Type B pancreatic cell (in vitro differentiated cells): ENCODE results near the gene LRCH3. TPM values are rescaled to one million over a fixed set of nuclear protein-coding genes. Genes with fewer than 3 reads are reported as not detected.
A peak's percentile ranks its signal among the peaks of the same experiment; 100 is the strongest.

Source experiments
- DNase-seq: peaks from one replicate; pipeline ENCODE4 v3.0.0; 2021; ENCODE audit warnings: mixed read lengths; ENCODE audit not compliant: unreplicated experiment; ENCODE audit errors: extremely low spot score
- H3K27ac Mint-ChIP-seq: 2 replicates; pipeline ENCODE4 v1.8.0; 2021; ENCODE audit warnings: mild to moderate bottlenecking, mixed read lengths
- H3K27me3 Mint-ChIP-seq: 2 replicates; pipeline ENCODE4 v1.8.0; 2021; ENCODE audit warnings: mixed read lengths
- H3K36me3 Mint-ChIP-seq: 2 replicates; pipeline ENCODE4 v1.8.0; 2021; ENCODE audit warnings: mixed read lengths
- H3K4me1 Mint-ChIP-seq: one replicate; pipeline ENCODE4 v1.8.0; 2021; ENCODE audit warnings: mixed read lengths; ENCODE audit not compliant: unreplicated experiment
- H3K4me3 Mint-ChIP-seq: 2 replicates; pipeline ENCODE4 v1.8.0; 2021; ENCODE audit warnings: mild to moderate bottlenecking, mixed read lengths
- H3K9me3 Mint-ChIP-seq: 2 replicates; pipeline ENCODE4 v1.8.0; 2021; ENCODE audit warnings: mixed read lengths
- total RNA-seq: library from RNA; stranded (reverse); gene quantifications from 2 replicates; pipeline ENCODE4 v1.2.1, GENCODE V29; 2021; ENCODE audit warnings: low replicate concordance
- TF ChIP-seq, protein P1 (sequence below): fragments of 200-600 bp; sonication (generic); conservative IDR thresholded peaks from 2 replicates; pipeline ENCODE4 v1.5.0; 2021; ENCODE audit warnings: antibody characterized with exemption, mild to moderate bottlenecking

Gene LRCH3
- total RNA-seq, 1 donor from 2014 or later, result 58.7 TPM

- Mint-ChIP-seq H3K27ac (peak overlapping the region; percentile 74), H3K9me3 (no peaks in the 10 kb centered on the region), H3K36me3 (no peaks in the 10 kb centered on the region), H3K27me3 (no peaks in the 10 kb centered on the region), H3K4me1 (peaks cover 20% of the 10 kb centered on the region), H3K4me3 (peak overlapping the region; percentile 81)
- no peak for DNase-seq
- TF ChIP-seq, protein P1, sequence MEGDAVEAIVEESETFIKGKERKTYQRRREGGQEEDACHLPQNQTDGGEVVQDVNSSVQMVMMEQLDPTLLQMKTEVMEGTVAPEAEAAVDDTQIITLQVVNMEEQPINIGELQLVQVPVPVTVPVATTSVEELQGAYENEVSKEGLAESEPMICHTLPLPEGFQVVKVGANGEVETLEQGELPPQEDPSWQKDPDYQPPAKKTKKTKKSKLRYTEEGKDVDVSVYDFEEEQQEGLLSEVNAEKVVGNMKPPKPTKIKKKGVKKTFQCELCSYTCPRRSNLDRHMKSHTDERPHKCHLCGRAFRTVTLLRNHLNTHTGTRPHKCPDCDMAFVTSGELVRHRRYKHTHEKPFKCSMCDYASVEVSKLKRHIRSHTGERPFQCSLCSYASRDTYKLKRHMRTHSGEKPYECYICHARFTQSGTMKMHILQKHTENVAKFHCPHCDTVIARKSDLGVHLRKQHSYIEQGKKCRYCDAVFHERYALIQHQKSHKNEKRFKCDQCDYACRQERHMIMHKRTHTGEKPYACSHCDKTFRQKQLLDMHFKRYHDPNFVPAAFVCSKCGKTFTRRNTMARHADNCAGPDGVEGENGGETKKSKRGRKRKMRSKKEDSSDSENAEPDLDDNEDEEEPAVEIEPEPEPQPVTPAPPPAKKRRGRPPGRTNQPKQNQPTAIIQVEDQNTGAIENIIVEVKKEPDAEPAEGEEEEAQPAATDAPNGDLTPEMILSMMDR, result no peak
Observed at GRCh38 chr3:197793247-197793646, 2.2 kb downstream of the LRCH3 start.

DNA sequence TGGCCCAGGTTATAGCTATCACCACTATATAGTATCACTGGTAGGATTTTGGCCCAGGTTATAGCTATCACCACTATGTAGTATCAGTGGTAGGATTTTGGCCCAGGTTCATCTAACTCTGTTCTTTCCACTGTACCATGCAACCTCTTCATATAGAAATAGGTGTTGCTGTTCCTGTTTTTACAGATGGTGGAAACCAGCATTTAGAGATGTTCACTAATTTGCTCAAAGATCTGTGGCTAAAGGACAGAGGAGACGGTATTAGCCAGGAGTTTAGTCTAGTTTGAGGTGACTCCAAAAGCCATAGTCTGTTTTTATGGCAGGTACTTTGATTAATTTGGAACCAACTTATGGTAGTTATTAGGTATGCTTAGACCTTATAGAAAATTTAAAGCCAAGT lies 3.1 kb downstream of the LRCH3 start:
- TF ChIP-seq, protein P1, result no peak
- DNase-seq, result no peak
- Mint-ChIP-seq H3K27me3 (no peaks in the 10 kb centered on the region), H3K36me3 (no peaks in the 10 kb centered on the region), H3K9me3 (no peaks in the 10 kb centered on the region), H3K4me3 (peak overlapping the region; percentile 46), H3K4me1 (peaks cover 25% of the 10 kb centered on the region), H3K27ac (no peak overlapping the region)

- DNase-seq, result no peak
- H3K36me3 Mint-ChIP-seq, result peaks cover 1% of the 10 kb centered on the region
- H3K27me3 Mint-ChIP-seq, result no peaks in the 10 kb centered on the region
- no peak overlapping the region for H3K27ac Mint-ChIP-seq
- H3K4me1 Mint-ChIP-seq, result peaks cover 27% of the 10 kb centered on the region
- no peak overlapping the region for H3K4me3 Mint-ChIP-seq
- no peaks in the 10 kb centered on the region for H3K9me3 Mint-ChIP-seq
- TF ChIP-seq, protein P1, result no peak
Observed at GRCh38 chr3:197795200-197795599, 4.1 kb downstream of the LRCH3 start.

DNA sequence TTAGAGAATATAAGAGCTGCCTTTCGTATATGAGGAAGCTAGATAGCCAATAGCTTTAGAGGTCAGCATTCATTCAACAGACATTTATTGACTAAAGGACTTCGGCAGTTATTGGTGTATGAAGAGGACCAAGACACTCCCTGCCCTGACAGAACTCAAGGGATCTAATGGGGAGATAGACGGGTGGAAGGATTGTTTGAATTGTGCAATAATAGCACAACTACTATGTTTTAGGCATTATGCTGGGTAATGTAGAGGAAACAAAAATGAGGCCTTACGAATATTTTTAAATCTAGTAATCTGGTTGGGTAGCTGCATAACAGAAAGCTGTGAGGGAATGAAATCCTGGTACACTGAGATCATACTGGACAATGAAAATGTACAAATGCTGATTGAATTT lies 5.0 kb downstream of the LRCH3 start:
- peaks cover 31% of the 10 kb centered on the region for H3K4me1 Mint-ChIP-seq
- H3K27me3 Mint-ChIP-seq, result no peaks in the 10 kb centered on the region
- no peak overlapping the region for H3K27ac Mint-ChIP-seq
- peaks cover 4% of the 10 kb centered on the region for H3K36me3 Mint-ChIP-seq
- no peak overlapping the region for H3K4me3 Mint-ChIP-seq
- DNase-seq, result no peak
- TF ChIP-seq, protein P1, result no peak
- no peaks in the 10 kb centered on the region for H3K9me3 Mint-ChIP-seq

DNA sequence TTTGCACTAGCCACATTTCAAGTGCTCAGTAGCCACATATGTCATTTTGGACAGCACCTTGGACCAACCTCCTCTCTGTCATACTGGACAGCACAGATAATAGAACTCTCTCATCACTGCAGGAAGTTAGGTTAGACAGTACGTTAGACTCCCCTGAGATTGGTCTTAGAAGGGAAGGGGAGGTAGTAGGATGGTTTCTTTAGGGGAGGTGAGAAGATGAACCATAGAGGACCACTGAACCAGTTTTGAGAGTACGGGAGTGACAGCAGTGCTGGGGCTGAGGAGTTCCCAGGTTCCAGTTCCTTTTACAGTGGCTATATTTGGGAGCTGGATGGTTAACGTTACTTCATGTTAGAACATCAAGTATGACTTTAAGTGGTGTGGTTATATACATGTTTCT lies 7.8 kb downstream of the LRCH3 start:
- TF ChIP-seq, protein P1, result no peak
- no peak overlapping the region for H3K27ac Mint-ChIP-seq
- no peaks in the 10 kb centered on the region for H3K27me3 Mint-ChIP-seq
- peaks cover 4% of the 10 kb centered on the region for H3K36me3 Mint-ChIP-seq
- H3K4me3 Mint-ChIP-seq, result no peak overlapping the region
- H3K4me1 Mint-ChIP-seq, result peaks cover 36% of the 10 kb centered on the region
- DNase-seq, result no peak
- H3K9me3 Mint-ChIP-seq, result no peaks in the 10 kb centered on the region

DNA sequence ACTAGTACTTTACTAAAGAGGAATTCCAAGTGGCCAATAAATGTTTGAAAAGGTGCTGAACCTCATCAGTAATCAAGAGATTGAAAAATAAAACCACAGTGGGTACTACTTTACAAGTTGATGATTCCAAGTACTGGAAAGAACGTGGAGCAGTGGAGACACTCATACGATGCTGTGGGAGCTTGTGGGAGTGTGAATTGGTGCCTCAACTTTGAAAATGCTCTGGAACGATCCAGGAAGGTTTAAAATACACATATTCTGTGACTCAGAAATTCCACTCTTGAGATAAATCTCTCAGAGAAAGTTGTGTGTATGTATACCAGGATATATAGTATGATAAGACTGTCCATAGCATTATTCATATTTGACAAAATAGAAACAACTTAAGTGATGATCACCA lies 9.3 kb downstream of the LRCH3 start:
- no peak overlapping the region for H3K27ac Mint-ChIP-seq
- no peaks in the 10 kb centered on the region for H3K9me3 Mint-ChIP-seq
- peaks cover 8% of the 10 kb centered on the region for H3K36me3 Mint-ChIP-seq
- no peak overlapping the region for H3K4me3 Mint-ChIP-seq
- H3K27me3 Mint-ChIP-seq, result no peaks in the 10 kb centered on the region
- peaks cover 31% of the 10 kb centered on the region for H3K4me1 Mint-ChIP-seq
- no peak for DNase-seq
- TF ChIP-seq, protein P1, result no peak
